Colonic mucosa (tissue), 4 donors: Measurements from ENCODE around the gene PLG. TPM values are rescaled to one million over a fixed set of nuclear protein-coding genes. Genes with fewer than 3 reads are reported as not detected.
"Not testable (repeated sequence)": the region's sequence is repeated elsewhere in the genome, so short reads cannot be mapped to it uniquely, and the experiment has no call there.

Source experiments
- DNase-seq: peaks from one replicate; pipeline ENCODE4 v3.0.0-alpha.2; 2020
- H3K27ac ChIP-seq: fragments of 200-600 bp; one replicate; pipeline ENCODE4 v1.8.0; 2021
- H3K27me3 ChIP-seq: fragments of 200-600 bp; one replicate; pipeline ENCODE4 v1.8.0; 2021
- H3K36me3 ChIP-seq: fragments of 200-600 bp; one replicate; pipeline ENCODE4 v1.8.0; 2021
- H3K4me1 ChIP-seq: fragments of 200-600 bp; one replicate; pipeline ENCODE4 v1.8.0; 2021; ENCODE audit warnings: mild to moderate bottlenecking
- H3K4me3 ChIP-seq: fragments of 200-600 bp; one replicate; pipeline ENCODE4 v1.8.0; 2021
- H3K9ac ChIP-seq, 2 donors: one replicate each; pipeline ENCODE4 v1.7.0; 2013; ENCODE audit warnings: control low read depth in 2 of 2, low read depth in 2 of 2, low read length in 2 of 2
- H3K9me3 ChIP-seq: fragments of 200-600 bp; one replicate; pipeline ENCODE4 v1.8.0; 2021
- intact Hi-C: fragments of 100-400 bp; cut with DNase I; formaldehyde crosslinking; loops from one replicate; pipeline ENCODE4 v1.14.1; 2022
- total RNA-seq, 2 donors: library from RNA; stranded (reverse); fragmentation: NEBNext Ultra II Directional in 1 of 2; extraction: Animal tissue kit (Norgen Biotek cat#: 25700) in 1 of 2; gene quantifications; one replicate each; pipeline ENCODE4 v1.2.1, GENCODE V29; 2021
- TF ChIP-seq, protein P1 (sequence below): fragments of 200-600 bp; IDR thresholded peaks from one replicate; pipeline ENCODE4 v1.8.0; 2022; ENCODE audit warnings: antibody characterized with exemption, mild to moderate bottlenecking
- donor health status: healthy.
- donor health status: DM: no; HTN: no; CAD: no.
- donor health status: DM: no; HTN: no; CAD: no.

Gene PLG
- total RNA-seq, 2 donors from 2014 or later: 0.16 to 1.3 TPM

DNA sequence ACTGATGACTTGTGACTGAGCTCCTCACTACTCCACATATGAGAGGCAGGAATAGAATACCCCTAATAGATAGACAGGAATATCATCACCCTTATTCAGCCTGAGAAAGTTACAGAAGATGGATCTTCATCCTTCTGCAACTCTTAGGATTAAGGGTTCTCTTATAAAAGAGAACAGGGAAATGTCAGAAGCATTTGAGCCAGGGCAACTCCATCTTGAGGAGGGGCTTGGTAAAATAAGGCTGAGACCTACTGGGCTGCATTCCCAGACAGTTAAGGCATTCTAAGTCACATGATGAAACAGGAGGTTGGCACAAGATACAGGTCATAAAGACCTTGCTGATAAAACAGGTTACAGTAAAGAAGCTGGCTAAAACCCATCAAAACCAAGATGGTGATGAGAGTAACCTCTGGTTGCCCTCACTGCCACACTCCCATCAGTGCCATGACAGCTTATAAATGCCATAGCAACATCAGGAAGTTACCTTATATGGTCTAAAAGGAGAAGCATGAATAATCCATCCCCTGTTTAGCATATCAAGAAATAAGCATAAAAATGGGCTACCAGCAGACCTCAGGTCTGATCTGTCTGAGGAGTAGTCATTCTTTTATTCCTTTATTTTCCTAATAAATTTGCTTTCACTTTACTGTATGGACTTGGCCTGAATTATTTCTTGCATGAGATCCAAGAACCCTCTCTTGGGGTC is 97.9 kb downstream of the PLG start:
- Histone ChIP-seq H3K4me3 (no peak overlapping the region), H3K9ac (no peak overlapping the region), H3K36me3 (no peaks in the 10 kb centered on the region), H3K27me3 (no peaks in the 10 kb centered on the region), H3K4me1 (no peaks in the 10 kb centered on the region), H3K9me3 (no peaks in the 10 kb centered on the region), H3K27ac (no peak overlapping the region)
- intact Hi-C loops: no loop called here
- TF ChIP-seq, protein P1, sequence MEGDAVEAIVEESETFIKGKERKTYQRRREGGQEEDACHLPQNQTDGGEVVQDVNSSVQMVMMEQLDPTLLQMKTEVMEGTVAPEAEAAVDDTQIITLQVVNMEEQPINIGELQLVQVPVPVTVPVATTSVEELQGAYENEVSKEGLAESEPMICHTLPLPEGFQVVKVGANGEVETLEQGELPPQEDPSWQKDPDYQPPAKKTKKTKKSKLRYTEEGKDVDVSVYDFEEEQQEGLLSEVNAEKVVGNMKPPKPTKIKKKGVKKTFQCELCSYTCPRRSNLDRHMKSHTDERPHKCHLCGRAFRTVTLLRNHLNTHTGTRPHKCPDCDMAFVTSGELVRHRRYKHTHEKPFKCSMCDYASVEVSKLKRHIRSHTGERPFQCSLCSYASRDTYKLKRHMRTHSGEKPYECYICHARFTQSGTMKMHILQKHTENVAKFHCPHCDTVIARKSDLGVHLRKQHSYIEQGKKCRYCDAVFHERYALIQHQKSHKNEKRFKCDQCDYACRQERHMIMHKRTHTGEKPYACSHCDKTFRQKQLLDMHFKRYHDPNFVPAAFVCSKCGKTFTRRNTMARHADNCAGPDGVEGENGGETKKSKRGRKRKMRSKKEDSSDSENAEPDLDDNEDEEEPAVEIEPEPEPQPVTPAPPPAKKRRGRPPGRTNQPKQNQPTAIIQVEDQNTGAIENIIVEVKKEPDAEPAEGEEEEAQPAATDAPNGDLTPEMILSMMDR: no peak
- DNase-seq: no peak

DNA sequence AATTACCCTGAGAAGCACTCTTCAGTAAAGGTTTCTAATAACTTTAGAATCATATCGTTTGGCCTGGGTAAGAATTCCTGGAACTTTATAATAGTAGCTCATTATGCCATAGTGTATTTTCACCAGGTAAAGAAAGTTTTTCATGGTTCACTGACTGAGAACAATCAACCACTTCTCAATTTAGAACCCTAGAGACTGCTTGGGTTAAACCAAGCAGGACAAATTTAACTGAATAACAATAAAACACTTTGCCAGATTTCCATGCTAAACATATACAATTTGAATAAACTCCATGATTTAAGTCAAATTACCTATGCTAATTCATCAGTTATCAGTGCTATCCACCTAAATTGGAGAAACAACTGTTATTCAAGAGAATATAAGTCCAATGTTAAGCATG is 99.4 kb downstream of the PLG start:
- no peaks in the 10 kb centered on the region for H3K36me3 ChIP-seq
- no peaks in the 10 kb centered on the region for H3K4me1 ChIP-seq
- no peak for DNase-seq
- no peak overlapping the region for H3K9ac ChIP-seq
- intact Hi-C loops: no loop called here
- no peak overlapping the region for H3K4me3 ChIP-seq
- TF ChIP-seq, protein P1: no peak
- no peak overlapping the region for H3K27ac ChIP-seq
- H3K27me3 ChIP-seq: no peaks in the 10 kb centered on the region
- no peaks in the 10 kb centered on the region for H3K9me3 ChIP-seq

DNA sequence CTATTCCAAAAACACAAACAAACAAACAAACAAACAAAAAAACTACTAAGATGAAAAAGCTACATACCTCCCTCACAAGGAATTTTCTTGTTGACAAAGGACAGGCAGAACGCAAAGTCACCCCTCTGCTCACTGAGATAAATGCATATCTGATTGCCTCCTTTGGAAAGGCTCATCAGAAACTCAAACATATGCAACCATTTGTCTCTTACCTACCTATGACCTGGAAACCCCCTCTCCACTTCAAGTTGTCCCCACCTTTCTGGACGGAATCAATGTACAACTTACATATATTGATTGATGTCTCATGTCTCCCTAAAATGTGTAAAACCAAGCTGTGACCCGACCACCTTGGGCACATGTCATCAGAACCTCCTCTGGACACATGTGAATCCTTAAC is 100.0 kb downstream of the PLG start:
- H3K27me3 ChIP-seq, H3K9me3 ChIP-seq, intact Hi-C loops, H3K36me3 ChIP-seq, H3K27ac ChIP-seq, H3K9ac ChIP-seq, DNase-seq, H3K4me3 ChIP-seq, H3K4me1 ChIP-seq: not testable (repeated sequence)

Other genes starting within 250 kb of the PLG start
- under 1 TPM in 1 of 2 donors, not detected in 1; 0.15 TPM for gene LPA, start 38.0 kb upstream of the PLG start, total RNA-seq